GM12878 (cell line): ENCODE data around the gene RFTN2. TPM values are rescaled to one million over a fixed set of nuclear protein-coding genes. Genes with fewer than 3 reads are reported as not detected.

ENCODE experiments used
- ATF7 ChIP-seq: fragments of 450-650 bp; IDR thresholded peaks from 2 replicates; pipeline ENCODE4 v1.6.1; 2016; ENCODE audit warnings: low read depth, mild to moderate bottlenecking
- CBX5 ChIP-seq: sonication (generic); IDR thresholded peaks from 2 replicates; pipeline ENCODE4 v1.6.1; 2016; ENCODE audit warnings: low read depth, moderate library complexity, mild to moderate bottlenecking, inconsistent platforms
- CHD2 ChIP-seq: IDR thresholded peaks from 2 replicates; pipeline ENCODE4 v1.6.1; 2011; ENCODE audit warnings: low read depth, low read length, improper control_type of control experiment, borderline replicate concordance
- CREB1 ChIP-seq: IDR thresholded peaks from 2 replicates; pipeline ENCODE4 v1.6.1; 2012; ENCODE audit warnings: low read depth, mild to moderate bottlenecking, inconsistent platforms
- CREM ChIP-seq: IDR thresholded peaks from 2 replicates; pipeline ENCODE4 v1.6.1; 2014; ENCODE audit warnings: antibody characterized with exemption, low read depth
- EED ChIP-seq: sonication (generic); IDR thresholded peaks from 2 replicates; pipeline ENCODE4 v1.6.1; 2016; ENCODE audit warnings: antibody characterized with exemption, low read depth
- FOXM1 ChIP-seq: IDR thresholded peaks from 2 replicates; pipeline ENCODE4 v1.6.1; 2012; ENCODE audit warnings: low read depth, mild to moderate bottlenecking, inconsistent platforms, low read length, moderate library complexity
- GABPA ChIP-seq: IDR thresholded peaks from 2 replicates; pipeline ENCODE4 v1.6.1; 2014; ENCODE audit warnings: antibody characterized with exemption, low read depth, mild to moderate bottlenecking, inconsistent platforms
- JUNB ChIP-seq: IDR thresholded peaks from 2 replicates; pipeline ENCODE4 v1.6.1; 2016; ENCODE audit warnings: antibody characterized with exemption, mild to moderate bottlenecking
- JUND ChIP-seq: IDR thresholded peaks from 2 replicates; pipeline ENCODE4 v1.6.1; 2012; ENCODE audit warnings: low read depth, mild to moderate bottlenecking, low read length, improper control_type of control experiment, moderate library complexity
- MTA2 ChIP-seq: fragments of 450-650 bp; IDR thresholded peaks from 2 replicates; pipeline ENCODE4 v1.6.1; 2016; ENCODE audit warnings: low read depth, mild to moderate bottlenecking, moderate library complexity
- NBN ChIP-seq: fragments of 450-650 bp; IDR thresholded peaks from 2 replicates; pipeline ENCODE4 v1.6.1; 2016
- RAD51 ChIP-seq: fragments of 450-650 bp; IDR thresholded peaks from 2 replicates; pipeline ENCODE4 v1.6.1; 2016; ENCODE audit warnings: moderate library complexity, mild to moderate bottlenecking, inconsistent platforms
- RUNX3 ChIP-seq: IDR thresholded peaks from 2 replicates; pipeline ENCODE4 v1.6.1; 2012; ENCODE audit warnings: low read length, inconsistent platforms
- SPI1 ChIP-seq: IDR thresholded peaks from 2 replicates; pipeline ENCODE4 v1.6.1; 2011; ENCODE audit warnings: low read depth, mild to moderate bottlenecking, low read length, moderate library complexity, borderline replicate concordance; ENCODE audit not compliant: insufficient read depth
- TCF12 ChIP-seq: IDR thresholded peaks from 2 replicates; pipeline ENCODE4 v1.6.1; 2011; ENCODE audit warnings: low read depth, mild to moderate bottlenecking, low read length
- ZNF207 ChIP-seq: fragments of 450-650 bp; IDR thresholded peaks from 2 replicates; pipeline ENCODE4 v1.6.1; 2014; ENCODE audit warnings: antibody characterized with exemption, mild to moderate bottlenecking, borderline replicate concordance
- ZSCAN29 ChIP-seq: fragments of 450-650 bp; IDR thresholded peaks from 2 replicates; pipeline ENCODE4 v1.6.1; 2017; ENCODE audit warnings: mild to moderate bottlenecking, moderate library complexity
- ZZZ3 ChIP-seq: IDR thresholded peaks from 2 replicates; pipeline ENCODE4 v1.6.1; 2011; ENCODE audit warnings: low read depth; ENCODE audit not compliant: control insufficient read depth, insufficient read length
- polyA plus RNA-seq, 11 experiments: library from polyadenylated mRNA; depleted of rRNA in 4 of 11; unstranded in 6 of 11; stranded (reverse) in 5 of 11; fragments of >200 nt; fragmentation: Nextera tagmentation in 4 of 11; fragmentation: Illumina TruSeq in 1 of 11; extraction: Ambion mirVana in 4 of 11; extraction: Trizol in 1 of 11; gene quantifications; 1 replicate in 1 of 11; 2 replicates in 10 of 11; pipeline versions ENCODE4 v1.2.1 to v1.2.3, GENCODE V29; 2011 to 2016; ENCODE audit warnings: inconsistent platforms in 2 of 11, missing spikeins in 2 of 11, low read depth in 1 of 11
- total RNA-seq, 4 experiments: library from RNA; depleted of rRNA in 3 of 4; stranded (reverse); fragments of >200 nt in 3 of 4; fragmentation: Illumina TruSeq in 1 of 4; extraction: Trizol in 1 of 4; gene quantifications; 2 replicates each; pipeline versions ENCODE4 v1.2.1 to v1.2.3, GENCODE V29; 2013 to 2021
- TF ChIP-seq, protein P1 (sequence below): fragments of 450-650 bp; IDR thresholded peaks from 2 replicates; pipeline ENCODE4 v1.6.1; 2017; ENCODE audit warnings: low read depth, mild to moderate bottlenecking, moderate library complexity
- TF ChIP-seq, protein P2 (sequence below): fragments of 450-650 bp; IDR thresholded peaks from 2 replicates; pipeline ENCODE4 v1.6.1; 2017; ENCODE audit warnings: mild to moderate bottlenecking, low read depth, inconsistent platforms; ENCODE audit not compliant: poor library complexity, severe bottlenecking
- TF ChIP-seq, protein P3 (sequence below): IDR thresholded peaks from 2 replicates; pipeline ENCODE4 v1.6.1; 2011; ENCODE audit warnings: borderline replicate concordance, low read depth, mild to moderate bottlenecking, moderate library complexity, low read length; ENCODE audit not compliant: insufficient read depth, poor library complexity, severe bottlenecking
- TF ChIP-seq, protein P4 (sequence below): IDR thresholded peaks from 2 replicates; pipeline ENCODE4 v1.6.1; 2011; ENCODE audit warnings: low read depth, low read length, improper control_type of control experiment, borderline replicate concordance

The RFTN2 gene
- total and polyA plus RNA-seq, 10 of the 15 experiments (the other 5 are each of a cell fraction or from before 2014, with no cell fraction given): 0.09 to 0.23 TPM; not detected in 8

DNA sequence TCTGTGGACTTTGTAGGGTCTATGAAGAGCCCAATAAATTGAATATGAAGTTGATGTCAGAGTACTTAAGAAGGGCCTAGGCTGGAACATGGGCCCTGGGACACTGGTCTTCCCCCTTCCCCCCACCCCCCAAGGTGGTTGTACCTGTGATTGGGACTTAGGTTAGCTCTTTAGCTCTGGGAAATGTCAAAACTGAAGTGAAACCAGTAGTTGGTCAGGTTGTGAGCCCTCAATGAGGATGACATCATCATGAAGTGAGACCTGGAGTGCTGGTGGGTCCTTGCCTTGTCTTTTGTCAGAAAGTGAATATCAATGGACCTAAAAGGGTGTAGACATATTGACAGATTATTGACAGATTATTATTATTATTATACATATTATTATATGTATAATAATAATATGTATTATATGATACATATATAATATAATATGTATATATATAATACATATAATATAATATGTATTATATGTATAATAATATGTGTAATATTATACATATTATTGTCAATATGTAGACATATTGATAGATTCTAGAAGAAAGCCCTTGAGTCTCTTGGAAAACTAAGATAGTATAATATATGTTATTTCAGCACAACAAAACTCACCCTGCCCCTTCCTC, 35.1 kb upstream of the RFTN2 start (continued):
- TF ChIP-seq, protein P1, sequence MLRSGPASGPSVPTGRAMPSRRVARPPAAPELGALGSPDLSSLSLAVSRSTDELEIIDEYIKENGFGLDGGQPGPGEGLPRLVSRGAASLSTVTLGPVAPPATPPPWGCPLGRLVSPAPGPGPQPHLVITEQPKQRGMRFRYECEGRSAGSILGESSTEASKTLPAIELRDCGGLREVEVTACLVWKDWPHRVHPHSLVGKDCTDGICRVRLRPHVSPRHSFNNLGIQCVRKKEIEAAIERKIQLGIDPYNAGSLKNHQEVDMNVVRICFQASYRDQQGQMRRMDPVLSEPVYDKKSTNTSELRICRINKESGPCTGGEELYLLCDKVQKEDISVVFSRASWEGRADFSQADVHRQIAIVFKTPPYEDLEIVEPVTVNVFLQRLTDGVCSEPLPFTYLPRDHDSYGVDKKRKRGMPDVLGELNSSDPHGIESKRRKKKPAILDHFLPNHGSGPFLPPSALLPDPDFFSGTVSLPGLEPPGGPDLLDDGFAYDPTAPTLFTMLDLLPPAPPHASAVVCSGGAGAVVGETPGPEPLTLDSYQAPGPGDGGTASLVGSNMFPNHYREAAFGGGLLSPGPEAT: 0 out of 2 replicates have a peak, but pooled peaks have one; percentile 42
- TF ChIP-seq FOXM1 (peak; percentile 75; the same call in 1 of the 2 replicates), ATF7 (peak; percentile 99), TCF12 (no peak), CBX5 (no peak), ZNF207 (no peak), RAD51 (no peak), EED (peak; percentile 77), ZSCAN29 (no peak), CHD2 (peak; percentile 52; the same call in 1 of the 2 replicates), GABPA (no peak), ZZZ3 (no peak), CREB1 (peak; percentile 67), JUND (peak; percentile 73), RUNX3 (peak; percentile 92), MTA2 (peak; percentile 78), CREM (peak; percentile 80; the same call in 1 of the 2 replicates), SPI1 (peak; percentile 85), JUNB (peak; percentile 86), NBN (peak; percentile 53; the same call in 1 of the 2 replicates)
- TF ChIP-seq, protein P2, sequence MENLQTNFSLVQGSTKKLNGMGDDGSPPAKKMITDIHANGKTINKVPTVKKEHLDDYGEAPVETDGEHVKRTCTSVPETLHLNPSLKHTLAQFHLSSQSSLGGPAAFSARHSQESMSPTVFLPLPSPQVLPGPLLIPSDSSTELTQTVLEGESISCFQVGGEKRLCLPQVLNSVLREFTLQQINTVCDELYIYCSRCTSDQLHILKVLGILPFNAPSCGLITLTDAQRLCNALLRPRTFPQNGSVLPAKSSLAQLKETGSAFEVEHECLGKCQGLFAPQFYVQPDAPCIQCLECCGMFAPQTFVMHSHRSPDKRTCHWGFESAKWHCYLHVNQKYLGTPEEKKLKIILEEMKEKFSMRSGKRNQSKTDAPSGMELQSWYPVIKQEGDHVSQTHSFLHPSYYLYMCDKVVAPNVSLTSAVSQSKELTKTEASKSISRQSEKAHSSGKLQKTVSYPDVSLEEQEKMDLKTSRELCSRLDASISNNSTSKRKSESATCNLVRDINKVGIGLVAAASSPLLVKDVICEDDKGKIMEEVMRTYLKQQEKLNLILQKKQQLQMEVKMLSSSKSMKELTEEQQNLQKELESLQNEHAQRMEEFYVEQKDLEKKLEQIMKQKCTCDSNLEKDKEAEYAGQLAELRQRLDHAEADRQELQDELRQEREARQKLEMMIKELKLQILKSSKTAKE: peak; percentile 23
- TF ChIP-seq, protein P3, sequence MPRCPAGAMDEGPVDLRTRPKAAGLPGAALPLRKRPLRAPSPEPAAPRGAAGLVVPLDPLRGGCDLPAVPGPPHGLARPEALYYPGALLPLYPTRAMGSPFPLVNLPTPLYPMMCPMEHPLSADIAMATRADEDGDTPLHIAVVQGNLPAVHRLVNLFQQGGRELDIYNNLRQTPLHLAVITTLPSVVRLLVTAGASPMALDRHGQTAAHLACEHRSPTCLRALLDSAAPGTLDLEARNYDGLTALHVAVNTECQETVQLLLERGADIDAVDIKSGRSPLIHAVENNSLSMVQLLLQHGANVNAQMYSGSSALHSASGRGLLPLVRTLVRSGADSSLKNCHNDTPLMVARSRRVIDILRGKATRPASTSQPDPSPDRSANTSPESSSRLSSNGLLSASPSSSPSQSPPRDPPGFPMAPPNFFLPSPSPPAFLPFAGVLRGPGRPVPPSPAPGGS: peak; percentile 18
- TF ChIP-seq, protein P4, sequence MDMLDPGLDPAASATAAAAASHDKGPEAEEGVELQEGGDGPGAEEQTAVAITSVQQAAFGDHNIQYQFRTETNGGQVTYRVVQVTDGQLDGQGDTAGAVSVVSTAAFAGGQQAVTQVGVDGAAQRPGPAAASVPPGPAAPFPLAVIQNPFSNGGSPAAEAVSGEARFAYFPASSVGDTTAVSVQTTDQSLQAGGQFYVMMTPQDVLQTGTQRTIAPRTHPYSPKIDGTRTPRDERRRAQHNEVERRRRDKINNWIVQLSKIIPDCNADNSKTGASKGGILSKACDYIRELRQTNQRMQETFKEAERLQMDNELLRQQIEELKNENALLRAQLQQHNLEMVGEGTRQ: no peak
